NCI-H524 treated with DMSO at 0.1 percent for 48 hours (cell line): Measurements from ENCODE around the gene DDX20.

Experiments
- DNase-seq: peaks from one replicate; lab custom pipeline; 2025; lab: John Stamatoyannopoulos, UW

Gene DDX20

DNA sequence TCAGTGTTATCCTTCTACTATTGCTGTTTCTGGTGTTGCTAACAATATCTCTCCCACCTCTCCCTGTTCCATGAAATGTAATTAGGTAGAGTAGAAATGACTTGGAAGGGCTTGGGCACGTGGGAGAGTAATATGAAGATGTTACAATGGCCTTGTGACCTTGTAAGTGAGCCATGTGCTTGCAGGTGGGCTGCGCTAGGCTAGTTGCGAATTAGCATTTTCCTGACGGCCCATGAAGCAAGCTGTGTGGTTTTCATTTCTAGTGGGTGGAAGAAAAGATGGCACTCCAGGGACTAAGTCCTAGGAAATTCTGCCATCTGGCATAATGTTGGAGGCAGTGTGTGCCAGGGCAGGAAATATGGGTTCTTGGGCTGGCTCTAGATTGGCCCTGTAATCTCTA is 7.8 kb upstream of the DDX20 start:
- DNase-seq: no peak

DNA sequence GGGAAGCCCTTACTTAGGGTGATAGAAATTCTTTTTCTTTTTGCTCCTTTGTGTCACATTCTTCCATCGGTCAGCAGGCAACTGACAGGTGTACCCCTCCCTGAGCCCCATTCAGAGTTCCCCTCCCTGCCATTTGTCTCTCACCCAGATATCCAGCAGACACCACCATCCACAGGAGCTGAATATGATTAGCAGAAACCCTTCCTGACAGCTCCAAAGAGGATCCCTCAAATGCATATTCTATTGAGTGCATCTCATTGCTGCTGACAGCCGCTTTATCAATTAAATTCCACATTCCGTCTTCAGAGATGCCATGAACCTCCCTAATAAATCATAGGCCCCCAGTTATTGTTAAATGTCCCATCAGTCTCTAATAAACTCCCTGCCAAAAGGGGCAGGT is 6.1 kb upstream of the DDX20 start:
- no peak for DNase-seq

DNA sequence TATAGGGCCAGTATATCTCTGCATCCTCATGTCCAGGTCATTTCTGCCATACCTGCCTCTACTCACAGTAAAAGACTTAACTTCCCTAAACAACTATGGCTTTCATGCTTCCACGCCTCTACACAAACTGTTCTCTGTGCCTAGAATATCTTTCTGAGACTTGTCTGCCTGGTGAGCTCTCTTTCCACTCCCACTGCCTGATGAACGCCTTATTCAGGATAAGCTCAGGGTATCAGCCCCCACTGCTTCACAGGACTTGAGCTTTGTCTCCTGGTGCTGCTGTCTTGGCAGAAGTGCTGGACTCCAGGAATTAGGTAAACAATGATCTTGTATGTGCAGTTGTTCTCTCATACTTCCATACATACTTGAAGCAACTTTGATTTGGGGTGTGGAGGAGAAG is 4.8 kb upstream of the DDX20 start:
- no peak for DNase-seq

DNA sequence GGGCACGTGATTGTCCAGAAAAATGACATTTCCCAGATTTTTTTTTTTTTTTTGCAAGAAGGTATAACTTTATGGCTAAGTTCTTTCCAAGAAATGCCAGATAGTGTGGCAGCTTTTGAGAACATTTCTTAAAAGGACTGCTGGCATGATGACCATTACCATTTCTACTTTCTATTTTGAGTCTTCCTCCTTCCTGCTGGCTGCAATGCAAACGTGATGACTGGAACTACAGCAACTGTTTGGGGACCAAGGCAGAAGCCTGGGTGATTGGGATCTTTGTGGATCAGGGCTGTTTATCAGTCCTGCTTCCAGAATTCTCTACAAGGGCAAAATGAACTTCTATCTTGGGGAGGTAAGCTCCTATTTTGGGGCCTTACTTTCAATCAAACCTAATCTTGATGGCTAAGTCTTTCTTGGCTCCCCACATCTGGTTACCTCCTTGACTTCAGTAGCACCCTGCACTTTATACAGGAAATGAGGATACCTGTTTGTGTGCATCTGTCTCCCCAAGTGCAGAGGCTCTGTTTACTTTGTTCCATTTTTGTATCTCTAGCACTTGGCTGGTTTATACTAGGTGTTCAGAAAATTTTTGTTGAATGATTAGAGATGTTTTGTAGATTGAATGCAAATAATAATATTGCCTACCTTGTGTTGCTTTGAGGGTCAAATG is 3.7 kb upstream of the DDX20 start:
- no peak for DNase-seq

DNA sequence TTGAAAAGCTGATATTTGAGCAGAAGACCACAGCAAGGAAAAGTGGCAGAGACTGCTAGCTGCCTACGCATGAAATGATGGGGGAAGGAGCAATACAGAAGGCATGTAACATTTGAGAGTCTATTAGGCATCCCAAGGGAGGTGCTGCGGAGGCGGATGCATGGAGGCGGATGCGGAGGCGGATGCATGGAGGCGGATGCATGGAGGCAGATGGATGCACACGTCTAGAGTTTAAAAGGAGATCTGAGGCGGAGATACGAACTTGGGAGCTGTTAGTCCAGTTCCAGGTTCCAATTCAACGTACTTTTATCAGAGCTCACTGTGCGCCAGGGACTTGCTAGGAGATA is 744 bp upstream of the DDX20 start:
- DNase-seq: no peak

DNA sequence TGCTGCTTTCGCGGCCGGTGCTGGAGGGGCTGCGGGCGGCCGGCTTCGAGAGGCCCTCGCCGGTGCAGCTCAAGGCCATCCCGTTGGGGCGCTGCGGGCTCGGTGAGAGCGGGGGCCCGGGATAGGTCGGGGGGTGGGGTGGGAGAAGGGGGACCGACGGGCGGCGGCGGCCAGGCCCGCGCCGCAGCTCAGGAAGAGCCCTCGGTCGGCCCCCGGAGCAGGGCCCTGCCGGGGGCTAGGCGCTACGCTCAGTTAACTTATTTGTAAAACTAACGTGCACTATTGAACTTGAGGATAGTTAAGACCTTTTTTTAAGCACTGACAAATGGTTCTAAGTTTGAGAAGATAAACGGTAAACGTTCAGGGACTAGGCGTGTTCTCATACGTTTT is 418 bp downstream of the DDX20 start:
- no peak for DNase-seq

DNA sequence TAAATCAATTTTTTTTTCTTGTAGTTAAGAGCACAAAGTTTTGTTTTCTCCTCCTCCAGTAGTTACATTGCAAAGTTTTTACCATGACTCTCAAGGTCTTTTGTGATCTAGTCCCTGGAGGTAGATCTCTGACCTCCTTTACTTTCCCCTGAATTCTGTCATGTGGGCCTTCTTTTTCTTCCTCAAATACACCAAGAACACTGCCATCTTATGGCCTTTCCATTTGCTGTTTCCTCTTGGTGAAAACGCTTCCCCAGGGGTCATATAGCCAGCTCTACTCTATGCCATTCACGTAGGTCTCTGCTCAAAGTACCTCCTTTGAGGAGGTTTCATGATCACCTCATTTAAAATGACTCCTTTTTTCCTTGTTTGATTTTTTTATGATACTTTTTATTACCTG is 2.7 kb downstream of the DDX20 start:
- DNase-seq: no peak

DNA sequence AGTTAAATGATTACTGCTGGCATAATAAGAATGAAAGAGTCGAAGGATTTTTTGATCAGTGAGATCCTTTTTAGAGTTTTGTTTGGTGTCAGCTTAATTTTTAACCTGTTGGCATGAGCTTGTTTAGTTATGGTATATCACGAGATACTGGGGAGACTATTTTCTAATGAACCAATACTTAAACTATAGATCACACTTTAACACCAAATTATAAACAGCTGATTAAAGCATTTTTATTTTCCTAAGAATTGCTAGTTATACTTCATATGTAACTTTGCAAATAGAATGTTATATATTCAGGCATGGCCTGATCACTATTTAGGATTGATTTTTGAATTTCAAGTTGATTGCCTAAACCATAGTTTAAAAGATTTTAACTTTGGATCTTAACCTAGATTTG is 6.0 kb downstream of the DDX20 start:
- no peak for DNase-seq

DNA sequence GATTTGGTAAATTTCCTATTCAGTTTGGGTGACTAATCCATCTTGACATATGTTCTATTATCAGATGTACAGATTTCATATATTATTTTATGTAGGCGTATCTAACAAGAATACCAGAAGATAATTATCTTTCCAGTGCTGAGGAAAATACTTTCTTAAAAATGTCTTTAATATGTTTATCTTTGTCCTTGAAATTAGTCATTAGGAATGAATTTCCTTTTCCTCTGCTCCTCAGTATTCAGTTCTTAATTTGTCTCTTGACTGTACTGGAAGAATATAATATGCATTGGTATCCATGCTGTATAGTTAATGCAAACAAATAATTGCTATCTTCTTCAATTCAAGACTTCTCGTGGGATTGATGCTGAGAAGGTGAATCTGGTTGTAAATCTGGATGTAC is 6.6 kb downstream of the DDX20 start:
- no peak for DNase-seq

DNA sequence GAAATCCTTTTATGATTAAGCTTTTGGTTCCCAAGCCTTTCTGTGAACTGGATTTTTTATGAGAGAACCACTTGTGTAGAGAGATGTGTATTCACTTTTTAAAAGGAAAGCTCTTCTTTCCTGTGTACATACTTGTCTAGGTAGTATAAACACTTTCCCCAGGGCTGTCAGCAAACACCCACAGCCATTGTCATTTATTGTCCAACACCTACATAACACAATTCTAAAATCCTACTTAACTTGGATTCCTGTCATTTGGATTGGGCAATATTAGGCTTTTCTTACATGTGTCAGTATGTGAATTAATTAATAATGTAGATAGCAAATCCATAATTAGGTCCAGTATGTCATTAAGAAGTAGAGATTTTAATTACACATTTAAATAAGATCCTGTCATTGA is 12.3 kb downstream of the DDX20 start:
- no peak for DNase-seq

DNA sequence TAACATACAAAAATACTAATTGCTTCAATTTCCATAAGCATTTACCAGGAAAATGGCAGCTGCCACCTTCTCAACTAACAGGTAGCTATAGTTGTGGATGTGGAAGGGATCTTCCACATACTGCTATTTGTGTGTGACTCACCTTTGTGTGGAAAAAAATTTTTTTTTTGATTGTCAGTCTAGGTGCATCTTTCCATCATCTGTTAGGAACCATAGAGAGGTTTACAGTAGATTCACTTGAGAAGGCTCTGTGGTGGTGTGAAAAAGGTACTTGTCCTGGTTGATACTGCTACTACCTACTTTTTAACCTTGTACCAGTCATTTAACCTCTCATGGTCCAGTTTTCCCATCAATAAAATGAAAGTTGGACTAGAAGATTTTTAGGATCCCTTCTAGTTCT is 12.9 kb downstream of the DDX20 start:
- DNase-seq: no peak

DNA sequence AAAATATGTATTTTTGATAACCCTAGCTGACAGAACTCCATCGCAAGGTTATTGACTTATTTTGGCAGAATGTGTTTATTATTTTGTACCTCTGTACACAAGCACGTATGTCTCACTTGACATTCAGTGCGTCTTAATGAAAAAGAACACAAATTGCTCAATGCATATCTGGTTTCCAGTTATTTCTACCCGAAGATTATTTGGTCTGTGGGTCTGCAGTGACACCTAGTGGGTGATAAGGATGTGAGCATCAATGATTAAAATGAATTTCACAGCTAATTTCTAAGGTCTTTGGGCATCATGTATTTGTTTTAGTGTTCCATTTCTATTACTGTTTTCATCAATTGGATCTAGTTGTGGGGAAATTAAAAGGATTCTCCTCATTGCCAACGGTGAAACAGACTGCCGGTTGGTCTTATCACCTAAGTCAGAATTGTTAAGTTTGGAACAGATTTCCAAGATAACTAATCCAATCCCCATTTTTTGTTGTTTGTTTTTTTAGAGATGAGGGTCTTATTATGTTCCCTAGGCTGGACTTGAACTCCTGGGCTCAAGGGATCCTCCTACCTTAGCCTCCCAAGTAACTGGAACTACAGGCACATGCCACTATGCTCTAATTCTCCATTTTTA is 13.9 kb downstream of the DDX20 start:
- no peak for DNase-seq

DNA sequence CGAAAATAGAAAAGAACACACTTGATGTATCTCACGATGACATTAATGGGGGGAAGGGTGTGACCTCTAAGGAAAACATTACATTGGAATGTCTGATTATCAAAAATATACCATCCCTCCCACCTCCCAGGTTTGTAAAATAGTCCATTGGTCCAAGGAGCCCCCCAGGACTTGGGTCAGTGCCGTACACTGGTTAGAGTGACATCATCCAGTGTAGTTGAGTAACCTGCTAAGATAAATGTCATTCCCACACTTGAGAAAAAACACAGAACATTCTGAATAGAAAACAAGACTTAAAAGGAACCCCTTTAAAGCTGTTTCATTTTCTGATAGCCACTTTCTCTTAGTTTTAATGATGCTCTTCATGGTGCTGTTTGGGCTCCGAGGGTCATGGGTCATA is 15.2 kb downstream of the DDX20 start:
- no peak for DNase-seq

DNA sequence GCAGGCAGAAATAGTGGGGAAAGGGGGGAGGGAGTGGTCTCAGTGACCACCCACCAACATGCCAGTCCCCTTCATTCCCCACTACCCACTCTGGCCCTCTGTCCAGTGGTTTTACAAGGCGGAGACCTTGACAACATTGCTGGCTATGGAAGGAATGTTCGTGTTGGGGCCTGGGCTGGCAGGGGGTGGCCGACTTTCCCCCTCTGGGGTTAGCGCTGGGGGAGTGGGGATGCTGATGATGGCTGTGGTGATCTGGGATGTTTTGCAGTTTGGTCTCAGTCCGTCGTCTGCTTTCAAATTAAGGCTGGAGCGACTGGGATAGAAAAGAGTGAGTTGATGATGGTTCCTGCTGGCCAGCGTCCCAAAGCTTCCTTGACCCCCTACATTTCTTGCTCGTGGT is 20.3 kb downstream of the DDX20 start:
- DNase-seq: no peak

DNA sequence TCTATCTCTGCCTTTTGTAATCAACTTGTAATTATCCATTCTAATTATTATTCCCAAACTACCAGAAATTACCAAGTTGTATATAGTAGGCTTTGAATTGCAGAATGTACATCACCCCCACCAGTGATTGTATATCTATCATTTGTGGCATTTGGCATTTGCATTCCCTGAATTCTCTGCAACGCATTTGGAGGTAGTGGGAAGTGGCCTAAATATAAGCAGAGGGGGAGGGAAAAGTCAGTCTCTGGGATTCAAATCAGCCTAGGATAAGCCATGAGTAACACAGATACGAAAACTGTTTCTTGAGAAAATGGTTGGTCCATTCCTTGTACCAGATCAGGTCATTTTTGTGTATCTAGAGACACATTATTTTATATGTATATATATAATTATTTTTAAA is 20.7 kb downstream of the DDX20 start:
- DNase-seq: no peak

DNA sequence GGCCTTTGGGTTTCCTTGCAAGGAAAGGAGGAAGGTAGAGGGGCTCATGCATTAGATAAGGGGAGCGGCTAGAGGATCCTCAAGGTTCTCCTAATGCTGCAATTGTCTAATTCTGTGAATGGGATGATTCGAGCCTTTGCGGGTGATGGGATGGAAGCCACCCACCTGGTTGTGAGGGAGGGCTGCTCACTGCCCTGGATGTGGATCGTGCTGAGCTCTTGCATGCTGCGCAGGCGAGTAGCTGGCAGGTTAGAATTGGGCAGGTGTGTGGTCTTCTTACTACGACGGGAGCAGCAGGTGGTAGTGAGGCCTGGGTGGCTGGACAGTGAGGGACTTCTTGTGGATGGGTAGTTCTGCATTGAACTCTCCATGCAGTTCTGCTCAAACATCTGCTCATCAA is 21.2 kb downstream of the DDX20 start:
- DNase-seq: no peak

DNA sequence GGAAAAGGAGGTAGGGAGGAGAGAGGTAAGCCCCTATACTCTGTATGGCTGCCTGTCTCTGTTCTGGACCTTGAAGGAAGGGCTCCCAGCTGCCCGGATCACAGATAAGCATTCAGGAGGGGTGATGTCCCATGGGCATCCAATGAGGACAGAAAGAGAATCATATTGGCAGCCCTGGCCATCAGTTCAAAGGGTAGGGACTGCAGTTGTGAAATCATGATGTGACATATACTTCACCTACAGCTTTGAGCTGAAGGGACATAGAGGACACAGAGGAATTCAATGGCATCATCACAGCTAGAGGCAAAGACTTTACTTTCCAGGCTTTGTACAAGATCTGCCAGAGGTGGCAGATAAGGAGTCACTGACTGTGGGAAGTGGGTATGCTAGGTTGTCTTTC is 21.6 kb downstream of the DDX20 start:
- no peak for DNase-seq

DNA sequence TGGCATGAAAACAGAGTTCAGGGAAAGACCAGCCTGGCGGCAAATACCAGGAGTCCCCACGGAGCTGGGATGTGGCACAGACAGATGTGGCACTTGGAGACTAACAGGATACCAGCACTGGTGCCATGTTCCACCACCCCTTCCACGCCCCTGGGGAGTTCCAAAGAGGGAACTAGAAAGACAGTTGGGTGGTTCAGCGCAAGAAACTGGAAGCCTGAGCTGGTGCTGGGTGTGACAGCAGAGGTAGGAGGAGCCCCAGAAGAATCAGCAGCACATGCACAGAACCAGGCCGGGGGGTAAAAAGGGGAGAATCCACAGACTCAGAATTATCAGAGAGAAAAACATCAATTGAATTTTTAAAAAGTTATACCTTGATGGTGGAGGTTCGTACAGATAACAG is 22.4 kb downstream of the DDX20 start:
- no peak for DNase-seq

DNA sequence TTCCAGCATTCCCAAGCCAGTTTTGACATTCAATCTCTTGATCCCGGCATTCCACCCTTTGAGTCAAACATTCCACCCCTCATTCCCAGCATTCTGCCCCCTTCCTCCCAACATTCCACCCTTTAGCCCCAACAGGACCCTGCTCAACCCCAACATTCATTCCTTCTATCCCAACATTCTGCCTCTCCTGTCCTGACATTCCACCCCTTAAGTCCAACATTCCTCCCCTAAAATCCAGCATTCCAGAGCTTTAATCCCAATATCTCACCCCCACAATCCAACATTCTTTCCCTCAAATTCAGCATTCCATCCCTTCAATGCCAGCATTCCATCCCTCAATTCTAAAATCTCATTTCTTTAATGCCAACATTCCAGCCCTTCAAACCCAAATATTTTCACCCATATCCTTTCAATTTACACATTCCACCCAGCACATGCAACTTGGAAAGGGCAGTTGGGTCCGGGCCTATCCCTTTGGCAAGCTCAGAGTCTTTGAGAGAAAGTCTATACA is 22.9 kb downstream of the DDX20 start:
- no peak for DNase-seq

DNA sequence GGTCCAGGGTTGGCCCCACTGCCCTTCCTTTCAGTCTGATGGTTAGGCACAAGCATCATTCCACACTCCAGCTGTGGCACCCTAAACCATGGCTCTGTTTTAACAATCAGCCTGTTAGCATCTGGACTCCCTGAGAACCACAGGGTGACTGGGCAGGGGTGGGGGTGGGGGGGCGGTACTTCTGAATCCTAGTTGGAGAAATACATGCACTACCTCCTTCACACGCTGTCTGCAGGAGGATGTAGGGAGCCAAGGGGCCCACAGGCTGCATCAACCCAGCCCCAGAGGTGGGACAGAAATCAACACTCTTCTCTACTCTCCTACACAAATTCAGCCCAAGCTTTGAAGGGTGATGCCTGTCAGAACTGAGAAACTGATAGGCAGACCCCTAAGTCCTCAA is 23.8 kb downstream of the DDX20 start:
- no peak for DNase-seq

DNA sequence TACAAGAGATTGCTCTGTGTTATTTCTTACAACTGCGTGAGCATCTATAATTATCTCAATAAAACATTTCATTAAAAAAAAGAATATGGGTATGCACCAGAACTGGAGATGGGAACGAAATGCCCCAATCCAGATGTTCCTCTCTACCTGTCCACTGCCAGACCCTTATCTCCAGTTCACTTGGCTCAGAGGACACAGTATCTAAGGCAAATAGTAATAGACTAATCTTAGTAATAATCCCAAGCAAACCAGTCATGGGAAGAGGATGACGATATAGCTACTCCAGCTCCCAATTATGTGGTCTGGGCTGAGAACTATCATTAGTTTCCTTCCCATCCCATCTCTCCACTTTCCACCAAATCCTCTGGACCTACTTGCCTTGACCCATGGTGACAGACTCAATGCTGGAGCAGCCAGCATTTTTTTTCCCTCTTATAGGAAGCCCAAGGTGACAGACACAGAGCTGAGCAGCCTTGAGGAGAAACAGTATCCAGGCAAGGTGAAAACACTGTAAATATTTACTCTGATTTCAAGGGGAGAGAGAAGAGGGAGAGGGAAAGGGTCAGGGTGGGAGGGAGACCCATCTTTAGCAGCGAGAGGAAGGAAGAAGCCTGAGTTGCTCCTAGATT is 28.7 kb downstream of the DDX20 start:
- DNase-seq: no peak

DNA sequence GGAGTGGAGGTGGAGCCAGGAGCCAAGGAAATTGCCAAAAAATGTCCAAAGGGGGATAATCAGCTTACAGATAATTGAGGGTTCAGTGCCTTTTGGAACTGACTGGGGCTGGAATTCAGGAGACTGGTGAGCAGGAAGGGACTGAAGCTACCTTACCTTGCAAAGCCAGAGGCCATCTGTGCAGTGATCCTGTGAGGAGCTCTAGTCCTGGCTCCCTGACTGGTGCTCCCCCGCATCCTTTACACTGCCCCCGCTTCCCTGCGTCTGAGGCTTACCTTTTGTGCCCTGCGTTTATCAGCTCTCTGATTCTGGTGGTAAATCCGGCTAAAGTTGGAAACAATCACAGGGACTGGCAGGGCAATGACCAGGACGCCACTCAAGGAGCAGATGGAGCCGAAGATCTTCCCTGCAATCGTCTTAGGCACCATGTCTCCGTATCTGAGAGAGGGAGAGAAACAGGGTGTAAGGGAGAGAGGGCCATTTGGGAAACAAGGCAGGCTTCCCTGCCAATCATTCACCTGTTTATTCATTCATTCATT is 31.0 kb downstream of the DDX20 start:
- DNase-seq: no peak

DNA sequence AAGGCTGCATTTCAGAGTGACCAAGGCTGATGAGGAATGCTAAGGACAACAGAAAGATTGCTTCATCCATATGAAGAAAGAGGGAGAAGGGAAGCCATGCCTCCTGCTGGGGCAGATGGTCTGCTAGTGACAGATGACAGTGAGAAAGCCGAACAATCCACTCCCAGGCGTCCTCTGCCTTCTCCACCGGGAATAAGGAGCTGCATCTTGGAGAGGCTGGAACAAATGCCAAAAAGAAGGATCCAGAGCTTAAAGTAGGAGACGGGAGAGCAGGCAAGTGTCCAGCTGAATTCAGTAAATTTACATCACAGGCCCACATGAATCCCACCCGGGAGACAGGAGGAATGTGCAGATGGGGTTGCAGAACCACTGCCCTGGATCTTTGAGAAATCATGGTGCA is 33.4 kb downstream of the DDX20 start:
- DNase-seq: no peak
